Measurements from ENCODE around the gene FGB.

GRCh38 chr4:154569584-154569983, 6.8 kb downstream of the FGB start:
- TF ChIP-seq CTCF (IDR thresholded peaks at IDR 0.05) (no peak), EZH2 (IDR thresholded peaks at IDR 0.05) (no peak)
